Stomach (tissue), 4 donors: ENCODE measurements around the gene MYH14.

ENCODE experiments used
- EP300 ChIP-seq: sonication (generic); formaldehyde crosslinking; IDR thresholded peaks from one replicate; pipeline ENCODE4 v1.6.1; 2017; ENCODE audit warnings: antibody characterized with exemption
- POLR2A ChIP-seq, 4 donors: fragments of 450-650 bp; IDR thresholded peaks; one replicate each; pipeline ENCODE4 v1.6.1; 2016; ENCODE audit warnings: antibody characterized with exemption in 4 of 4, control low read depth in 2 of 4, mild to moderate bottlenecking in 1 of 4, moderate library complexity in 1 of 4
- POLR2AphosphoS5 ChIP-seq, 3 donors: sonication (generic); formaldehyde crosslinking; IDR thresholded peaks; one replicate each; pipeline ENCODE4 v1.6.1; 2016; ENCODE audit warnings: antibody characterized with exemption in 3 of 3
- TF ChIP-seq, protein P1 (sequence below), 7 experiments: fragments of 450-650 bp in 4 of 7; fragments of 200-600 bp in 3 of 7; sonication (generic) in 3 of 7; IDR thresholded peaks; one replicate each; pipeline ENCODE4 v1.5.1; 2016 to 2019; ENCODE audit warnings: antibody characterized with exemption in 7 of 7, control low read depth in 2 of 7, mild to moderate bottlenecking in 1 of 7

DNA sequence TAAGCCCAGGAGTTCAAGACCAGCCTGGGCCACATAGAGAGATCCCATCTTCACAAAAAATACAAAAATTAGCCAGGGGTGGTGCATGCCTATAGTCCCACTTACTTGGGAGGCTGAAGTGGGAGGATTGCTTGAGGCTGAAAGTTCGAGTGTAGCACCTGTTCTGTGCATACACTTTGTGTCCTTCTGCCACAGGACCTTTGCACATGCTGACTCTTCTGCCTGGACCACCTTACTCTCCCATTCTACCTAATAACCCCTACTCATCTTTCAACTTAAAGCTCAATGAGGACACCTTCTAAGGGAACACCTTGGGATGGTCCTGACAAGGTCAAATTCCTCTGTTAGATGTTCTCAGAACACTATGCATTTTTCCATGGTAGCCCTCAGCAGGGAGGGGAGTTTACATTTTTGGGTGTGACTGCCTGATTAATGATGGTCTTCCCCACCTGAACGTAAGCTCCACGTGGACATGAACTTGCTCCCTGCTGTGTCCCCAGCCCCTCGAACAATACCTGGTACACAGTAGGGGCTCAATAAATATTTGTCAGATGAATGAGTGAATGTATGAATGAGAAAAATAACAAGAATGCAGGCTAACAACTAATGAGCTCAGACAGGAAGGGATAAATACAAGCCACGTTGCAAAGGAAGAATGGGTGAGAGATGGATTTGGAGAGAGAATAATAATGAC, 29.2 kb upstream of the MYH14 start:
- TF ChIP-seq POLR2A (IDR thresholded peaks at IDR 0.05) = no peak
- TF ChIP-seq, protein P1, sequence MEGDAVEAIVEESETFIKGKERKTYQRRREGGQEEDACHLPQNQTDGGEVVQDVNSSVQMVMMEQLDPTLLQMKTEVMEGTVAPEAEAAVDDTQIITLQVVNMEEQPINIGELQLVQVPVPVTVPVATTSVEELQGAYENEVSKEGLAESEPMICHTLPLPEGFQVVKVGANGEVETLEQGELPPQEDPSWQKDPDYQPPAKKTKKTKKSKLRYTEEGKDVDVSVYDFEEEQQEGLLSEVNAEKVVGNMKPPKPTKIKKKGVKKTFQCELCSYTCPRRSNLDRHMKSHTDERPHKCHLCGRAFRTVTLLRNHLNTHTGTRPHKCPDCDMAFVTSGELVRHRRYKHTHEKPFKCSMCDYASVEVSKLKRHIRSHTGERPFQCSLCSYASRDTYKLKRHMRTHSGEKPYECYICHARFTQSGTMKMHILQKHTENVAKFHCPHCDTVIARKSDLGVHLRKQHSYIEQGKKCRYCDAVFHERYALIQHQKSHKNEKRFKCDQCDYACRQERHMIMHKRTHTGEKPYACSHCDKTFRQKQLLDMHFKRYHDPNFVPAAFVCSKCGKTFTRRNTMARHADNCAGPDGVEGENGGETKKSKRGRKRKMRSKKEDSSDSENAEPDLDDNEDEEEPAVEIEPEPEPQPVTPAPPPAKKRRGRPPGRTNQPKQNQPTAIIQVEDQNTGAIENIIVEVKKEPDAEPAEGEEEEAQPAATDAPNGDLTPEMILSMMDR (IDR thresholded peaks at IDR 0.05) = no peak
- no peak for TF ChIP-seq POLR2AphosphoS5 (IDR thresholded peaks at IDR 0.05)
- no peak for TF ChIP-seq EP300
